OCI-LY1 (cell line): Measurements from ENCODE around the gene NR3C1.

Source experiments
- H2AFZ ChIP-seq: fragments of 200-600 bp; sonication (generic), shearing (Covaris generic); 2 replicates; pipeline ENCODE4 v1.6.0; 2014; ENCODE audit warnings: antibody characterized with exemption, mild to moderate bottlenecking, low read length
- H3F3A ChIP-seq: fragments of 200-600 bp; sonication (generic), shearing (Covaris generic); 2 replicates; pipeline ENCODE4 v1.6.0; 2014; ENCODE audit warnings: mild to moderate bottlenecking, antibody characterized with exemption, low read length, moderate library complexity; ENCODE audit not compliant: insufficient read depth
- H3K27ac ChIP-seq: fragments of 200-600 bp; sonication (generic); 2 replicates; pipeline ENCODE4 v1.5.1; 2014; ENCODE audit warnings: low read length, mixed run types, mild to moderate bottlenecking, low read depth; ENCODE audit not compliant: poor library complexity, severe bottlenecking
- H3K27me3 ChIP-seq: fragments of 200-600 bp; sonication (generic); 2 replicates; pipeline ENCODE4 v1.6.0; 2014; ENCODE audit warnings: antibody characterized with exemption, mild to moderate bottlenecking, low read length, moderate library complexity; ENCODE audit not compliant: insufficient read depth
- H3K36me3 ChIP-seq: fragments of 200-600 bp; sonication (generic); 2 replicates; pipeline ENCODE4 v1.6.1; 2014; ENCODE audit warnings: mild to moderate bottlenecking, antibody characterized with exemption, low read length, moderate library complexity, mixed read lengths; ENCODE audit not compliant: insufficient read depth
- H3K4me1 ChIP-seq: fragments of 200-600 bp; sonication (generic); 2 replicates; pipeline ENCODE4 v1.5.1; 2014; ENCODE audit warnings: mild to moderate bottlenecking, low read length, moderate library complexity; ENCODE audit not compliant: insufficient read depth, severe bottlenecking
- H3K4me2 ChIP-seq: fragments of 200-600 bp; sonication (generic), shearing (Covaris generic); 2 replicates; pipeline ENCODE4 v1.6.1; 2014; ENCODE audit warnings: low read length
- H3K4me3 ChIP-seq: fragments of 200-600 bp; sonication (generic); 2 replicates; pipeline ENCODE4 v1.5.1; 2014; ENCODE audit warnings: low read length, low read depth, mild to moderate bottlenecking, mixed read lengths; ENCODE audit not compliant: poor library complexity, severe bottlenecking
- H3K79me2 ChIP-seq: fragments of 200-600 bp; shearing (Covaris generic); 2 replicates; pipeline ENCODE4 v1.6.1; 2016; ENCODE audit warnings: mixed run types, low read length, mixed read lengths; ENCODE audit not compliant: insufficient read depth
- H3K9ac ChIP-seq: fragments of 200-600 bp; sonication (generic), shearing (Covaris generic); 2 replicates; pipeline ENCODE4 v1.6.1; 2014; ENCODE audit warnings: mild to moderate bottlenecking, low read length, mixed read lengths
- H3K9me2 ChIP-seq: fragments of 200-600 bp; sonication (generic), shearing (Covaris generic); 2 replicates; pipeline ENCODE4 v1.6.1; 2014; ENCODE audit warnings: low read depth, mild to moderate bottlenecking, low read length, mixed read lengths
- H3K9me3 ChIP-seq: fragments of 200-600 bp; shearing (Covaris generic); 2 replicates; pipeline ENCODE4 v1.6.1; 2014; ENCODE audit warnings: low read length, mixed read lengths
- H4K20me1 ChIP-seq: fragments of 200-600 bp; sonication (generic), shearing (Covaris generic); 2 replicates; pipeline ENCODE4 v1.6.0; 2016; ENCODE audit warnings: mild to moderate bottlenecking, low read length; ENCODE audit not compliant: insufficient read depth
- EZH2 ChIP-seq: fragments of 200-600 bp; sonication (generic), shearing (Covaris generic); IDR thresholded peaks from 2 replicates; pipeline ENCODE4 v1.8.0; 2017; ENCODE audit warnings: borderline replicate concordance, mixed run types, mild to moderate bottlenecking, antibody characterized with exemption, low read length, moderate library complexity, mixed read lengths
- TF ChIP-seq, protein P1 (sequence below): fragments of 200-600 bp; sonication (generic), shearing (Covaris generic); IDR thresholded peaks from 2 replicates; pipeline ENCODE4 v1.5.1; 2017; ENCODE audit warnings: mild to moderate bottlenecking, antibody characterized with exemption, low read length, moderate library complexity, mixed read lengths

Gene NR3C1

DNA sequence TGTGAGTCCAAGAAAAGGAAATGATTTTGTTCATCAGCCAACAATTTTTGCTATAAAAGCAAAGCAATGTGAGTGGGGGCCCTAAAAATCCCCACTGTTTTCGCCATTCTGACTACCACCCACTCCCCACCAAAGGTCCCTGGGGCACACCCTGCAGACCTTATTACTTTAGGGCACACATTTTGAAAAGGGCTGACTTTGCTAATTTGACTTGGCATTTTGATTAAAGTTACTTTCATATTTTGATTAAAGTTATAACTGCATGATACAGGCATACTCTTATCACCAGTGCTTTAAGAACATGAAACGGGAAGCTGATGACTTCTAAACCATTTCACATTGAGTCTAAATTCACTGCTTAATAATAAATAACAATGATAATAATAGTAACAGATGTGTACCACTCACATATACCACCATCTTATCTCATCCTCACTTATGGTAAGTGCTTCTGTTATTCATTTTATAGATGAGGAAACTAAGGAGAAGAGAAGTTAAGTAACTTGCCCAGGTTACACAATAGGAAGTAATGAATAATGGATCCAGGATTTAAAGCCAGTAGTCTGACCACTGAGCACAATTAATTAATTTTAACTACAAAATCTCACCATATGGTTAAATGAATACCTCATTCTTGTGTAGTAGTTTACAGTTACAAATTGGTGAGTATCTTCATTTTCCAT, 25.4 kb upstream of the NR3C1 start:
- H3F3A ChIP-seq: no peaks in the 10 kb centered on the region
- H4K20me1 ChIP-seq: no peaks in the 10 kb centered on the region
- H3K4me1 ChIP-seq: peaks cover 33% of the 10 kb centered on the region
- no peak overlapping the region for H3K9ac ChIP-seq
- TF ChIP-seq, protein P1, sequence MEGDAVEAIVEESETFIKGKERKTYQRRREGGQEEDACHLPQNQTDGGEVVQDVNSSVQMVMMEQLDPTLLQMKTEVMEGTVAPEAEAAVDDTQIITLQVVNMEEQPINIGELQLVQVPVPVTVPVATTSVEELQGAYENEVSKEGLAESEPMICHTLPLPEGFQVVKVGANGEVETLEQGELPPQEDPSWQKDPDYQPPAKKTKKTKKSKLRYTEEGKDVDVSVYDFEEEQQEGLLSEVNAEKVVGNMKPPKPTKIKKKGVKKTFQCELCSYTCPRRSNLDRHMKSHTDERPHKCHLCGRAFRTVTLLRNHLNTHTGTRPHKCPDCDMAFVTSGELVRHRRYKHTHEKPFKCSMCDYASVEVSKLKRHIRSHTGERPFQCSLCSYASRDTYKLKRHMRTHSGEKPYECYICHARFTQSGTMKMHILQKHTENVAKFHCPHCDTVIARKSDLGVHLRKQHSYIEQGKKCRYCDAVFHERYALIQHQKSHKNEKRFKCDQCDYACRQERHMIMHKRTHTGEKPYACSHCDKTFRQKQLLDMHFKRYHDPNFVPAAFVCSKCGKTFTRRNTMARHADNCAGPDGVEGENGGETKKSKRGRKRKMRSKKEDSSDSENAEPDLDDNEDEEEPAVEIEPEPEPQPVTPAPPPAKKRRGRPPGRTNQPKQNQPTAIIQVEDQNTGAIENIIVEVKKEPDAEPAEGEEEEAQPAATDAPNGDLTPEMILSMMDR: no peak
- no peak for TF ChIP-seq EZH2
- H3K36me3 ChIP-seq: peaks cover 43% of the 10 kb centered on the region
- peaks cover 14% of the 10 kb centered on the region for H3K9me3 ChIP-seq
- peaks cover 30% of the 10 kb centered on the region for H3K79me2 ChIP-seq
- H3K27me3 ChIP-seq: no peaks in the 10 kb centered on the region
- no peaks in the 10 kb centered on the region for H3K9me2 ChIP-seq
- no peak overlapping the region for H2AFZ ChIP-seq
- H3K4me2 ChIP-seq: no peak overlapping the region
- no peak overlapping the region for H3K4me3 ChIP-seq
- H3K27ac ChIP-seq: no peak overlapping the region

DNA sequence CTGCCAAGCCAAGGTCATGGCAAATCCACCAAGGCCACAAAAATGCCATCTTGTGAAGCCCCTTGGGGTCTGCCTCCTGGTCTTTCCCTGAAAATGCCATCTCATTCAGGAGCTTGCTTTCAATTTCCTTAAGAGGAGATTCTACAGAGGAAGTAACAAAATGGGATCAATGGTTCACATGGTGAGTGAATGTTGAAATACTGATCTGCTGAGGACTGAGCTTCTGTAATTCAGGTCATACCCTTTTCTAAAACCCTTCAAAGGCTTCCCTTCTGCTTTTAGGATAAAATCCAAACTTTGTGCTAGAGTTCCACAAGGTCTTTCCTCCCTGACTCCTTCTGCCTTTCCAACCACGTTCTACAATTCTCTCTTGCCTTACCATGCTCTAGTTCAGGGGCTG, 24.7 kb upstream of the NR3C1 start:
- Histone ChIP-seq H3F3A (no peaks in the 10 kb centered on the region), H3K27me3 (no peaks in the 10 kb centered on the region), H3K27ac (no peak overlapping the region), H3K4me1 (peaks cover 28% of the 10 kb centered on the region), H3K9me3 (peaks cover 14% of the 10 kb centered on the region), H4K20me1 (no peaks in the 10 kb centered on the region), H3K79me2 (peaks cover 30% of the 10 kb centered on the region), H3K4me3 (no peak overlapping the region), H3K36me3 (peaks cover 43% of the 10 kb centered on the region), H3K4me2 (no peak overlapping the region), H2AFZ (no peak overlapping the region), H3K9ac (no peak overlapping the region), H3K9me2 (no peaks in the 10 kb centered on the region)
- TF ChIP-seq, protein P1: no peak
- no peak for TF ChIP-seq EZH2

- H2AFZ ChIP-seq: no peak overlapping the region
- H3K36me3 ChIP-seq: peaks cover 48% of the 10 kb centered on the region
- H3K4me3 ChIP-seq: no peak overlapping the region
- TF ChIP-seq, protein P1: no peak
- no peak for TF ChIP-seq EZH2
- peaks cover 14% of the 10 kb centered on the region for H3K9me3 ChIP-seq
- no peak overlapping the region for H3K27ac ChIP-seq
- H3K4me2 ChIP-seq: no peak overlapping the region
- H3K9ac ChIP-seq: no peak overlapping the region
- no peaks in the 10 kb centered on the region for H3F3A ChIP-seq
- no peaks in the 10 kb centered on the region for H3K27me3 ChIP-seq
- H4K20me1 ChIP-seq: no peaks in the 10 kb centered on the region
- peaks cover 19% of the 10 kb centered on the region for H3K4me1 ChIP-seq
- no peaks in the 10 kb centered on the region for H3K9me2 ChIP-seq
- H3K79me2 ChIP-seq: peaks cover 25% of the 10 kb centered on the region
Measured at GRCh38 chr5:143427122-143427735, 23.7 kb upstream of the NR3C1 start.
